T-helper 22 cell (primary cell): Measurements from ENCODE around the gene CSGALNACT2.
"Not testable (repeated sequence)": the region's sequence is repeated elsewhere in the genome, so short reads cannot be mapped to it uniquely, and the experiment has no call there.

ENCODE experiments used
- DNase-seq: peaks from one replicate; pipeline ENCODE4 v3.0.0-alpha.2; 2020; ENCODE audit warnings: low read depth

The CSGALNACT2 gene, protein sequence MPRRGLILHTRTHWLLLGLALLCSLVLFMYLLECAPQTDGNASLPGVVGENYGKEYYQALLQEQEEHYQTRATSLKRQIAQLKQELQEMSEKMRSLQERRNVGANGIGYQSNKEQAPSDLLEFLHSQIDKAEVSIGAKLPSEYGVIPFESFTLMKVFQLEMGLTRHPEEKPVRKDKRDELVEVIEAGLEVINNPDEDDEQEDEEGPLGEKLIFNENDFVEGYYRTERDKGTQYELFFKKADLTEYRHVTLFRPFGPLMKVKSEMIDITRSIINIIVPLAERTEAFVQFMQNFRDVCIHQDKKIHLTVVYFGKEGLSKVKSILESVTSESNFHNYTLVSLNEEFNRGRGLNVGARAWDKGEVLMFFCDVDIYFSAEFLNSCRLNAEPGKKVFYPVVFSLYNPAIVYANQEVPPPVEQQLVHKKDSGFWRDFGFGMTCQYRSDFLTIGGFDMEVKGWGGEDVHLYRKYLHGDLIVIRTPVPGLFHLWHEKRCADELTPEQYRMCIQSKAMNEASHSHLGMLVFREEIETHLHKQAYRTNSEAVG

DNA sequence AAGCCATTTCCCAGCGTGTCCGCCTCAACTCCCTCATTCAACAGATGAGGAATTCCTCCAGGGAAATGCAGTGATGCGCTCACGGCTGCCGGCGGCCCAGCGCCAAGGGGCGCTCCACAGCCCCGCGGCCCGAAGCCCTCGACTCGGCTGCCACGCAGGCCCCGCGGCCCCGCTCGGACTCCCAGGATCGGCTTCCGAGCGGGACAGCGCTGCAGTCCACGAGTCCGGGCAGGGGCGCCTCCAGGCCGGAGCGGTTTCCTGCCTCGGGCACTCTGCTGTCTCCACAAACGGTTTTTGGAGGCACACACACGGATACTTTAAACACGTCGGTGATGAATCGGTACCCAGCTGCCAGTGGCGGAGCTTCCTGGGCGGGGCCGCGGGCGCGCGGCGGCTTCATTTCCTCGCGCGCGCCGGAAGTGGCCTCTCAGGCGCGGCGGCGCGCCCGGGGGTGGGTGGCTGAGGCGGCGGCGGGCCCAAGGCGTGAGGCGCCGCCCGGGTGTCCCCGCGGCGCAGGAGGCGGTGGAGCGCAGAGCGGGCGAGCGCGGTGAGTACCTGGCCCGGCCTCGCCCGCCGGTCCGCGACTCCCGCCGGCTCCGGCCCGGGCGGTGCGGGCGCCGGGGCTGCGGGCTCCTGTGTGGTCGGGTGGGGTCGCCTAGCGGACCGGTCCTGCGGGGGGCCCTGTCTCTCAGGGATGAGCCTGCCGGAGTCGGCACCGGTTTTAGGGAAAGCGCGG, at the start of gene CSGALNACT2:
Gene CSGALNACT2 (plus strand): TSS at position 425 of the 736 bp plus-strand sequence. CDS start 16,705 bp downstream, outside the sequence.
- DNase-seq = peak; percentile 78

DNA sequence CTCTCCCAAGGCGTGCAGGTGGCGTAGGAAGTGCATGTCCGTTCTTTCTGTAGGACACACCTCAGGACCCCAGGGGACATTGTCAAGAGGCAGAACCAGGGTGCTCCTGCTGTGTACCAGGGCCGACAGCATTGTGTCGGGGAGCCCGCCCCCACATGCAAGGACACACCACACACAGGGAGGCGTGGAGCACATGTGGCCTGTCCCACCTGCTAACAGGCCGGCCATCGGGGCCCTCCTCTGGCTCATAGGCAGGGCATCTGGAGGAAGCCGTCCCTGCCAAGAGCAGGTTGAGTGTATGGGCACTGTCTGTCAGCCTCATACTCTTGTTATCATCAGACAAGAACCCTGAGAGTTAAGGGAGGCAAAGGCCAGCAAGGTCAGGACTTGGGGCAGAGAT, 48.7 kb upstream of the CSGALNACT2 start:
- DNase-seq = no peak

DNA sequence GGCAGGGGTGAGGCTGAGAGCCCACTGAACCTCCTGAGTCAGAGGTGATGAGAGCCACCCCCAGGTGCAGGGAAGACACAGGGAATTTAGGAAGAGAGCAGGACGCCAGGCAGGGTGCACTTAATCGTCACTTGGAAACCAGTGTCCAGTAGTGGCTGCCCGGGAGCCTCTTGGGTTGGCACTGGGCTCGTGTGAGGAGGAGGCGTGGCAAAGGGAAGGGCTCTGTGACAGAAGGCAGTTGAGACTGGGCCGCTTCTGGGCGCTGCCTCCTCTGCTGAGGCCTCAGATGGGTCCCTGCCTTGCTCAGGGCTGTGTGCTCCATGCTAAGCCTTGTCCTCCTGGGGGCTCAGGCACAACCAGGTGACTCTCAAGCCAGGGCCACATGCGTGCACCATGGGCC, 48.1 kb upstream of the CSGALNACT2 start:
- DNase-seq = no peak

DNA sequence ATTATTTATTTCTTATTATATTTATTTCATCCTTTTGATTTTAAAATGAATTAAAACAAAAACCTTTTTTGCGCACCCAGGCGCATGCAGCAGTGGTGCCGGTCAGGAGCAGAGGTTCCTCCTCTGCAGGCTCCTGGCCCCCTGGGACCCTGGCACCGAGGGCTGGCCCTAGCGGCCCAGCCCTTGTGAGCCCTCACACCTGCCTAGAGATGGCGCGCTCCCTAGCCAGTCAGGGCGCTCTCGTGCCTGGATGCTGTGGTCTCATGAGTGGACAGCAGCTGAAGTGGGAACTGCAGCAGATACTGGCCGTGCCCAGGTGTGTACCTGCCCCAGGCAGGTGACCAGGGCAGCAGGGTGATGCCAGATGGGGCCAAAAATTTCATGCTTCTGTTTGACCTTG, 47.6 kb upstream of the CSGALNACT2 start:
- no peak for DNase-seq

DNA sequence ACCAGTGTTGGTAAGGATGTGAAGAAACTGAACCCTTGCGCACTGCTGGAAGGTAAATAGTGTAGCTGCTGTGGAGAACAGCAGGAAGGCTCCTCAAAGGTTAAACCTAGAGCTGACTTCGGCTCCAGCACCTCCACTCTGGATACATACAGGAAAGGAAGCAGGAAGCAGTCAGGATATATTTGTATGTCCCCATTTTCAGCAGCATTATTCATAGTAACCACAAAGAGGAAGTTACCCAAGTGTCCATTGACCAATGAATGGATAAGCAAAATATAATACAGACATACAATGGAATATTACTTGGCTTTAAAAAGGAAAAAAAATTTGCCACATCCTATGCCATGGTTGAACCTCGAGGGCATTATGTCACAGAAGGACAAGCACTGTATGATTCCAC, 46.4 kb upstream of the CSGALNACT2 start:
- no peak for DNase-seq

DNA sequence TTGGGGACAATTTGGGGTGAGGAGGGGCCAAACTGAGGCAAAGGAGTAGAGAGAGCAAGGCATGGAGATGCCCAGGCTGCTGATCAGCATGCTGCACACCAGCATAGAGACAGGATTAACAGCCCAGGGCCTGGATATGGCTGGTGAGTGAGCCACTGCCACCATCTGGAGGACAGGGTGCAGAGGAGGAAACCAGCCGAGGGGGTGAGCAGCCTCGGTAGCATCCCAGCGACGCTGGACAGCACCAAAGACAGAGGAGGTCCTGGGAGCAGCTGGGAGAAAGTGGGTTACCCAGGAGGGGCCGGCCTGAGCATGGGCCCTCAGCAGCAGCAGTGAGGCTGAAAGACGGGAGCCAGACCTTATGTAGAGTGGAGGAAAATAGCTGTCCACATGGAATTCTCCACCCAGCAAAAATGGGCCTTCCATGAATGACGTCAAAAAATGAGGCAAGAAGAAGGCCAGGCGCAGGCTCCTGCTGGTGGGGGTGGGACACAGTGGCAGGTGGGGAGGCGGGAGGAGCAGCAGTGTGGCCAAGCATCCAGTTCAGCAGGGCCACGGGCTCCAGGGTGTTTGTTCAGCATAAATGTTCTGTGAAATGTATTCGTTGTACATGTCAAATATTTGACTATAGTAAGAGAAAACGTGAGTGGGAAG, 44.7 kb upstream of the CSGALNACT2 start:
- no peak for DNase-seq

DNA sequence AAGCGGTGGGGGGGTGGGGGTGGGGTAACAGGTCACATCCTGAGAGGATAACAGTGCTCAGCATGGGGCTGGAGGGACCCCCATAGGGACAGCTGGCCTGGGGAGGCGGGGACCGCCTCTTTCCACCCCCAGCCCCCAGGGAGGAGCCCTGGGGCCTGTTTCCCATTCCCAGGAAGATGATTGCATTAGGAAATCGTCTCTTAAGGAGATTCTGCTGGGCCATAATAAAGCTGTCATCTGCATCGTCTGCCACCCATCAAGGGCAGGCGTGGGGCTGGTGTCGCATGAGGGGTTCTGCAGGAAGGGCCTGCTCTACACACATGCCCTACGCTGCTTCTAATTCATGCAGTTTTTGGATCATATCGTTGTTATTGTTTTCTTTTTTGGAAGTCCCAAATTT, 44.2 kb upstream of the CSGALNACT2 start:
- DNase-seq = no peak

DNA sequence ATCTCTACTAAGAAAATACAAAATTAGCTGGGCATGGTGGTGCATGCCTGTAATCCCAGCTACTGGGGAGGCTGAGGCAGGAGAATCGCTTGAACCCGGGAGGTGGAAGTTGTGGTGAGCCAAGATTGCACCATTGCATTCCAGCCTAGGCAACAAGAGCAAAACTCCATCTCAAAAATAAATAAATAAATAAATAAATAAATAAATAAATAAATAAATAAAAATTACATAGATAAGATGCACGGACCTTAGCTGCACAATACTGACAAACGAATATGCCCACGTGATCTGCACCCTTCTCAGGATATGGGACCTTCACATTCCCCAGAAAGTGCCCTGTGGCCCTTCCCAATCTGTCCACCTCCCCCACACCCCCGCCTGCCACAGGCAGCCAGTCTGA, 38.9 kb upstream of the CSGALNACT2 start:
- DNase-seq = not testable (repeated sequence)

DNA sequence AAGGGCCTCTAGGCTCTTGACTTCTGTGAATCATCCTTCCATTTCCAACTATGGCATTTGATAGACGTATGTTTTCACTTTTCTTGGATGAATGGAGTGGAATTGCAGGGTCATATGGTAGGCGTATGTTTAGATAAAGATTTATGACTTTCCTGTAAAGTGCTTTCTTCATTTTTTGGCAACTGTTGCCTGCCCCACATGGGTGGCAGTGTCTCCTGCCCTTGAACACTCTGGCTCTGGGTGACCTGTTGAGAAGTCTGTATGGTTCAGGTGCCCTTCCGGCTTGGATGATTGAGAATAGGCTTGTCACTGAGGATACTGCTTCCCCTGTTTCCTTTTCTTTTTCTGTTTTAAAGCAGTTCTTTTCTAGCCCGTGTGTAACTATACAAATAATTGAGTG, 38.3 kb upstream of the CSGALNACT2 start:
- no peak for DNase-seq

DNA sequence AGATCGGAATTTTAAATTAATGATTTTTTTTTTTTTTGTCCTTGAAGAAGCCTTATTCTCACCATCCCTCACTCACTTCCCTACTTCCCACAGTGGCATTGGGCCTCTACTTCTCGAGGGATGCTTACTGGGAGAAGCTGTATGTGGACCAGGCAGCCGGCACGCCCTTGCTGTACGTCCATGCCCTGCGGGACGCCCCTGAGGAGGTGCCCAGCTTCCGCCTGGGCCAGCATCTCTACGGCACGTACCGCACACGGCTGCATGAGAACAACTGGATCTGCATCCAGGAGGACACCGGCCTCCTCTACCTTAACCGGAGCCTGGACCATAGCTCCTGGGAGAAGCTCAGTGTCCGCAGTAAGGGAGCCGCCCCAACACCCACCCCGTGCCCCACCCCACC, 37.9 kb upstream of the CSGALNACT2 start:
- DNase-seq = no peak

DNA sequence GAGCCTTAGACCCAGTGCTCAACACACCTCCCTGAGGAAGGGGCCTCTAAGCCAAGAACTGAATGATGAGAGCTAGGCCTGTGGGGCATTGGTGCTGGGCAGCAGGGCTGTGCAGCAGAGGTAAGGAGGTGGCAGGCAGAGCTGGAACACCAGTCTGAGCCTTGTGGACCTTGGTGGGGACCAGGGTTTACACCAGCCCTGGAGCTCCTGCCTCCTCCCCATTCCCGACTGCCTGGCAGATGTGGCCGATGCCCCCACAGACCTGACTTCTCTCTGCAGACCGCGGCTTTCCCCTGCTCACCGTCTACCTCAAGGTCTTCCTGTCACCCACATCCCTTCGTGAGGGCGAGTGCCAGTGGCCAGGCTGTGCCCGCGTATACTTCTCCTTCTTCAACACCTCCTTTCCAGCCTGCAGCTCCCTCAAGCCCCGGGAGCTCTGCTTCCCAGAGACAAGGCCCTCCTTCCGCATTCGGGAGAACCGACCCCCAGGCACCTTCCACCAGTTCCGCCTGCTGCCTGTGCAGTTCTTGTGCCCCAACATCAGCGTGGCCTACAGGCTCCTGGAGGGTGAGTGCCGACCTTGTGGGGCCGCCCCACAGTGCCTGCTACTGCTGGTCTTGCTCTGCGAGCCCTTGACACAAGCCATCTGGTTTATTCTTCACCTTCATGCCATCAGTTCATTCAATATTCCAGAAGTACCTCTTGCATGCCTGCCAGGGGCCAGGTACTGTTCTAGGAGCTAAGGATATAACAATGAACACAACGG, 36.0 kb upstream of the CSGALNACT2 start:
- DNase-seq = no peak

DNA sequence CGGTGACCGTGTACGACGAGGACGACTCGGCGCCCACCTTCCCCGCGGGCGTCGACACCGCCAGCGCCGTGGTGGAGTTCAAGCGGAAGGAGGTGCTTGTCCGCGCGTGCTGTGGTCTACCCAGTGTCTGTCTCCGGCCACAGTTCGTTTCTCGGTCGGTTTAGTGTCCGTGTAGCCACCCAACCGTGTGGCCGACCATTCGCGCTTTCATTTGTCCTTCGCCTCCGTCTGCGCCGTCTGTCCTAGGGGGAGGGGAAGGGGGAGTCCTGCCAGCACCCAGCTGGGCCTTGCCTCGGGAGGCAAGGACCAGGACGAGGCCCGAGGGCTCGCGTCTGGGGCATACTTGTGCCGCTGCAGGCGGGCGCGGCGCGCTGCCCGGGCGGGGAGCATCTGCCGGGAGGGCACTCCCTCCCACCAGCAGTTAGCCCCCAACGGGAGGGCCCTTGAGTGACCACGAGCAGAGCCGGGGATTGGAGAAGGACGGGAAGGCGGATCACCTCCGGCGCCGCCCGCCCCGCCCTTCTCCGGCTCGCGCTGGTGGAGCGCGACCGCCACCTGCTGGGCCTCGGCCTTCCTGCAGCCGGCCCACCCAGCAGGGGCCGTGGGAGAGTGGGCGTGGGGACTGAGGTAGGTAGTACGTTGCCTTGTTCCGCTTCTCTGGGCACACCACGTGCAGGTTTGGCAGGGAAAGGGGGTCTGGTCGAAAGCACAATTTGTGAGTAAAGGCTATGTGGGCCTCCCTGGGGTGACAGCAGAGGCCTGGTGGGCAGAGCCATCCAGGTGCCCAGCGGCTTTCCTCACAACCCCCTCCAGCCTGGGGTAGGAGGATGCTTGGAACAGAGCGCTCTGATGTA, 32.9 kb upstream of the CSGALNACT2 start:
- peak; percentile 53 for DNase-seq

DNA sequence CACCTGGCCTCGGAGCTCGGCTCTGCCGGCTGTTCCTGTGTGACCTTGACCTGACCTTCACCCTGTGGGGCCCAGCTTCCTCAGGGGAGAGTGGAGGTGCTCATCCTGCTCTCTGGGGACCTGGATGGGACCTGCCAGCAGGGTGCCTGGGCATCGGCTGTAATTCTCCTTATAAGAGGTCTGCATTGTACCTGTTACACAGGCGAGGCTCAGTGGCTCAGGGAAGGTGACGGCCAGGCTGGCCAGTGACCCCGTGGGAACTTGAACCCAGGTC, 32.4 kb upstream of the CSGALNACT2 start:
- DNase-seq = no peak

DNA sequence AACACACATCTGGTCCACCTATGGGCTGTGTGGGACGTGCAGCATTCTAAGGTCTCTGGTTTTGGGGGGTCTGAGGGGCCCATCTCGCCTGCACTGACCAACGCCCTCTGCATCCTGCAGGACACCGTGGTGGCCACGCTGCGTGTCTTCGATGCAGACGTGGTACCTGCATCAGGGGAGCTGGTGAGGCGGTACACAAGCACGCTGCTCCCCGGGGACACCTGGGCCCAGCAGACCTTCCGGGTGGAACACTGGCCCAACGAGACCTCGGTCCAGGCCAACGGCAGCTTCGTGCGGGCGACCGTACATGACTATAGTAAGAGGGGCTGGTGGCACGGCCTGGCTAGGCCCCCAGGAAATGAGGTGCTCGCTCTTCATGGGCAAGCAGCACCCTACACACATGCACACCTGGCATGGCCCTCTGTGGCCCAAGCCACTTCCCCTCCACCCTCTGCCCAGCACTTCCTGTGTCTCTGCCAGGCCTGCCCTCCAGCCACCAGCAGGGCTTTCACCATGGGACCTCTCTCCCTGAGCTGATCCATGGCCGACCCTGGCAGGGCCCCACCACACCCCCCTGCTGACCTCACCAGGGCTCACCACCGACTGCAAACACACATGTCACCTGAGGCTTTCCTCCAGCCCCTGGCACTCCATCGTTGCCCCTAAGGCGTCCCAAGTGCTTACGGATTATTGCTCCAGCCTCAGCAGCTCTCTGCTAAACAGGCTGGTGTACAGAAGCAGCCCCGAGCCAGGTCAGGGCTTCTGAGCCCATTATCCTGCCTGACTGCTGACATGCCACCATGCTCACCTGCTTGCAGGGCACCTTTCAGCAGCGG, 31.8 kb upstream of the CSGALNACT2 start:
- DNase-seq = no peak

DNA sequence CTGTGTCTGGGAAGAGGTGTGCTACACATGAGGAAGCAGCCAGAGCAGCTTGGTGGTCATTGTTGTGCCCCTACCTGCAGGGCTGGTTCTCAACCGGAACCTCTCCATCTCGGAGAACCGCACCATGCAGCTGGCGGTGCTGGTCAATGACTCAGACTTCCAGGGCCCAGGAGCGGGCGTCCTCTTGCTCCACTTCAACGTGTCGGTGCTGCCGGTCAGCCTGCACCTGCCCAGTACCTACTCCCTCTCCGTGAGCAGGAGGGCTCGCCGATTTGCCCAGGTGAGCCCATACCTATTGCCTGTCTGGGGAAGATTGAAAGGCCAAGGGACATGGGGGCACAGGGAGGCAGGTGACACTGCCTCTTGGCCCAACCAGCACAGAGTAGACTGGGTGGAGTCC, 29.3 kb upstream of the CSGALNACT2 start:
- no peak for DNase-seq

DNA sequence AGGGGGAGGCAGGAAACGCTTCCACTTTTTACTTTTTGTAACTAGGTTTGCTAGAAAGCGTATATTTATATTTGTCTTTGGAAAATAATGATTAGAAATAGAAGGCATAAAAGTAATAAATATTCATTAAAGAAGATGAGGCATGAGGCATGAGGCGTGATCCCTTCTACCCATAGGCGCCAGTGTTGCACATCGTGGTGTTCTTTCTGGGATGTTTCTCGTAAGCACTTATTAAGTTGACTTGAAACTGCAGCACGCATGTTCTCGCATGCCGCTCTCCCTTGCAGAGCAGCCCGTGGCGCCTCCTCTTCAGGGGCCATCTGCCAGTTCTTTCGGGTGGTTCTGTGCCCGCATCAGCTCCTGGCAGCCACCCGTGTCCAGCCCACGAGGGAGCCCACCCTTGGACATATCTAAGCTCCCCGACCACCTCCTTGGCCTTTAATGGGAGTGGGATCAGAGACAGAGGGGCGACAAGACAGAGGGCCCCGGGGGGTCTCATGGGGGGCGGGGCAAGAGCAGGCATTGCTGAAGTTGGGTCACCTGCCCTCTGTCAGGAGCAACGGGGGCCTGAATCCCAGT, 28.5 kb upstream of the CSGALNACT2 start:
- no peak for DNase-seq

DNA sequence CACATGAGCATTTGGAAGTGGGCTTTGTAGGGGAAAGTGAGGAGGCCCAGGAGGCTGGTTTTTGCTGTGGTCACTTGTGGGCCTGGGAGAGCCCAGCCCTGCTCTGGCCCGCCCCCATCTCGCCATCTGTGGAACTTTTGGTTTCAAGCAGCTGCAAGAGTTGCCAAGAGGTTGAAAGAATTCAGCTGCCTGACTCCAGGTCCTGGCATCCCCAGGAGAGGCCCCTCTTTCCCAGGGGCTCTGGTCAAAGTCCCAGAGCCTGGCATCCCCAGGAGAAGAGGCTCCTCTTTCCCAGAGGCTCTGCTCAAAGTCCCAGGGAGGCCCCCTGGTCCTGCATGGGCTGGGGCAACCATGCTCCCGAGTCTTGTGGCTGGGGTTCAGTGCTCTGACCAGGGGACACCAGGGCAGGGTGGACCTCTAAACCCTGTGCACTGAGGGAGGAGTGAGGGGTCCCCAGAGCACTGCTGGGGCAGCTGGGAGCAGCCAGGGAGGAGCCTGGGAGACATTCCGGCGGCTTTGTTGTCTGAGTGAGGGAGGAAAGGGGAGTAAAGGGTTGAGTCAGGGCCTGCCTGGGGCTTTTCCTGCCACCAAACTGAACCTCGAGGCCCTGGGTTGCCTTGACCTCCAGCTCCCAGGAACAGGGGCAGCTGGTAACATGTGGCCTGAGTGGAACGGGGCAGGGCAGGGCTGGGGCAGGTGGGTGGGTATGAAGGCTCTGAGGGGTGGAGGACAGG, 27.7 kb upstream of the CSGALNACT2 start:
- no peak for DNase-seq

DNA sequence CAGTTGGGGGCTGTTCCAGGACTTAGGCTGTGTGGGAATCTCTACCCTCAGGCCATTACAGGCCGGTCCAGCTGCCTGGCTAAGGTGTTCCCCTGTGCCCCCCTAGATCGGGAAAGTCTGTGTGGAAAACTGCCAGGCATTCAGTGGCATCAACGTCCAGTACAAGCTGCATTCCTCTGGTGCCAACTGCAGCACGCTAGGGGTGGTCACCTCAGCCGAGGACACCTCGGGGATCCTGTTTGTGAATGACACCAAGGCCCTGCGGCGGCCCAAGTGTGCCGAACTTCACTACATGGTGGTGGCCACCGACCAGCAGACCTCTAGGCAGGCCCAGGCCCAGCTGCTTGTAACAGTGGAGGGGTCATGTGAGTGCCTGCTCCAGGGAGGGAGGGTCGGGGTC, 27.1 kb upstream of the CSGALNACT2 start:
- DNase-seq = no peak

DNA sequence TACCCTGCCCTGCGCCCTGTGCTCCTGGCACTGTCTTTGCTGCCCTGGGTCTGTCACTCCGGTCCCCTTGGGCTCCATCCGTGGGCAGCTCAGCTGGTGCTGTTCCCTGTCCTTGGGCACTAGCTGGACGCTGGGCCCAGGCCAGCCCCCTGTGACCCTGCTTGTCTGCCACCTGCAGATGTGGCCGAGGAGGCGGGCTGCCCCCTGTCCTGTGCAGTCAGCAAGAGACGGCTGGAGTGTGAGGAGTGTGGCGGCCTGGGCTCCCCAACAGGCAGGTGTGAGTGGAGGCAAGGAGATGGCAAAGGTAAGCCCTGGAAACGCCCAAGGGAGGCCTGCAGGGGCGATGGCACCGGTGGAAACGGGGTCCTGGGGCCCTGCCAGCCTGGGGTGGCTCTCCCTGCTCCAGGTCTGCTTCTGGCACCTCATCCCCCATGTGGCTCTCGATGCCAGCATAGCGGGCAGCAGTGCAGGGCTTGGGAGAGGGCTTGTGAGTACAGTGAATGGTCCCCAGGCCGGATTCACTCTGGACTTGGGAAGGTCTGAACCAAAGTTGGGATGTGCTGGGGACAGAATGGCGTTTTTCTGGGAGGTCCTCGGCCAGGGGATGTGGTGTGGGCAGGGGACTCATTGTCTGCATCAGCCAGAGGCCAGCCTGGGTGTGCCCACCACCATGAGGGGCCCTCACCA, 26.2 kb upstream of the CSGALNACT2 start:
- no peak for DNase-seq
